Right atrium auricular region (tissue), 2 donors: ENCODE results near the gene NIPAL1. TPM values are rescaled to one million over a fixed set of nuclear protein-coding genes. Genes with fewer than 3 reads are reported as not detected.

Experiments used
- DNase-seq: peaks from one replicate; pipeline ENCODE4 v3.0.0-alpha.2; 2019; ENCODE audit warnings: low spot score
- H3K27ac ChIP-seq, 2 donors: fragments of 200-600 bp; sonication (generic); 1 replicate in 1 of 2; 2 replicates in 1 of 2; pipeline ENCODE4 v1.5.1; 2016 to 2019
- H3K27me3 ChIP-seq, 2 donors: fragments of 200-600 bp; sonication (generic); one replicate each; pipeline versions ENCODE4 v1.5.1 to v1.6.0; 2017 to 2019
- H3K36me3 ChIP-seq: fragments of 200-600 bp; sonication (generic); one replicate; pipeline ENCODE4 v1.5.1; 2016
- H3K4me1 ChIP-seq, 2 donors: fragments of 200-600 bp; sonication (generic); one replicate each; pipeline versions ENCODE4 v1.5.1 to v1.6.0; 2017 to 2019
- H3K4me3 ChIP-seq, 2 donors: fragments of 200-600 bp; sonication (generic); 1 replicate in 1 of 2; 2 replicates in 1 of 2; pipeline ENCODE4 v1.5.1; 2017 to 2019; ENCODE audit warnings: mild to moderate bottlenecking in 1 of 2, moderate library complexity in 1 of 2
- H3K9me3 ChIP-seq, 2 donors: fragments of 200-600 bp; sonication (generic); one replicate each; pipeline ENCODE4 v1.5.1; 2019
- CTCF ChIP-seq, 2 donors: fragments of 200-600 bp; sonication (generic); IDR thresholded peaks; one replicate each; pipeline ENCODE4 v1.5.1; 2019; ENCODE audit warnings: antibody characterized with exemption in 2 of 2
- total RNA-seq, 2 donors: library from RNA; depleted of rRNA; stranded (reverse); fragments of >200 nt; gene quantifications; one replicate each; pipeline ENCODE4 v1.1.0, GENCODE V29; 2016

Gene NIPAL1
- 1 to 10 TPM in 1 of 2 donors, under 1 TPM in 1; 0.63 to 1.4 TPM for total RNA-seq

GRCh38 chr4:48016141-48017107, at the start of gene NIPAL1, which contains the start of gene CNGA1:
Gene NIPAL1, plus strand, starts transcription at chr4:48016772. Its CDS starts 68 bp downstream, at chr4:48016840.
Gene CNGA1, minus strand, starts transcription at chr4:48016681. Its CDS starts 63,992 bp downstream, at chr4:47952689.
- peak within 1 kb of the TSS; percentile 63 to 85 for H3K27ac ChIP-seq
- DNase-seq, result peak; percentile 70
- peak within 1 kb of the TSS; percentile 66 to 68 for H3K4me3 ChIP-seq
- no peaks in the 10 kb centered on the region for H3K9me3 ChIP-seq
- peak in 1 of 2 donors; percentile 57 for TF ChIP-seq CTCF (IDR thresholded peaks at IDR 0.05)
- H3K4me1 ChIP-seq, result peaks cover 0 to 18% of the 10 kb centered on the region in 2 donors
- H3K36me3 ChIP-seq, result no peaks in the 10 kb centered on the region
- peaks cover 0 to 4% of the 10 kb centered on the region in 2 donors for H3K27me3 ChIP-seq

GRCh38 chr4:47968847-47969246, 47.7 kb upstream of the NIPAL1 start:
- Histone ChIP-seq H3K9me3 (no peaks in the 10 kb centered on the region), H3K27me3 (no peaks in the 10 kb centered on the region), H3K36me3 (no peaks in the 10 kb centered on the region), H3K27ac (no peak overlapping the region), H3K4me3 (no peak overlapping the region), H3K4me1 (no peaks in the 10 kb centered on the region)
- TF ChIP-seq CTCF (IDR thresholded peaks at IDR 0.05), result no peak
- no peak for DNase-seq

- no peak for DNase-seq
- Histone ChIP-seq H3K9me3 (no peaks in the 10 kb centered on the region), H3K4me3 (no peak overlapping the region), H3K27ac (no peak overlapping the region), H3K4me1 (no peaks in the 10 kb centered on the region), H3K27me3 (no peaks in the 10 kb centered on the region), H3K36me3 (no peaks in the 10 kb centered on the region)
- TF ChIP-seq CTCF (IDR thresholded peaks at IDR 0.05), result no peak
Measured at GRCh38 chr4:47972181-47972580, 44.4 kb upstream of the NIPAL1 start.

GRCh38 chr4:47972721-47973120, 43.9 kb upstream of the NIPAL1 start:
- Histone ChIP-seq H3K27ac (no peak overlapping the region), H3K27me3 (no peaks in the 10 kb centered on the region), H3K36me3 (no peaks in the 10 kb centered on the region), H3K4me3 (no peak overlapping the region), H3K4me1 (no peaks in the 10 kb centered on the region), H3K9me3 (no peaks in the 10 kb centered on the region)
- DNase-seq, result no peak
- TF ChIP-seq CTCF (IDR thresholded peaks at IDR 0.05), result no peak

GRCh38 chr4:47974566-47974965, 42.0 kb upstream of the NIPAL1 start:
- Histone ChIP-seq H3K9me3 (no peaks in the 10 kb centered on the region), H3K27ac (no peak overlapping the region), H3K4me3 (no peak overlapping the region), H3K4me1 (no peaks in the 10 kb centered on the region), H3K27me3 (no peaks in the 10 kb centered on the region), H3K36me3 (no peaks in the 10 kb centered on the region)
- no peak for TF ChIP-seq CTCF (IDR thresholded peaks at IDR 0.05)
- no peak for DNase-seq
